ENCODE measurements around the gene TJAP1.
A peak's percentile ranks its signal among the peaks of the same experiment; 100 is the strongest.
"Not testable (repeated sequence)": the region's sequence is repeated elsewhere in the genome, so short reads cannot be mapped to it uniquely, and the experiment has no call there.

Gene TJAP1

DNA sequence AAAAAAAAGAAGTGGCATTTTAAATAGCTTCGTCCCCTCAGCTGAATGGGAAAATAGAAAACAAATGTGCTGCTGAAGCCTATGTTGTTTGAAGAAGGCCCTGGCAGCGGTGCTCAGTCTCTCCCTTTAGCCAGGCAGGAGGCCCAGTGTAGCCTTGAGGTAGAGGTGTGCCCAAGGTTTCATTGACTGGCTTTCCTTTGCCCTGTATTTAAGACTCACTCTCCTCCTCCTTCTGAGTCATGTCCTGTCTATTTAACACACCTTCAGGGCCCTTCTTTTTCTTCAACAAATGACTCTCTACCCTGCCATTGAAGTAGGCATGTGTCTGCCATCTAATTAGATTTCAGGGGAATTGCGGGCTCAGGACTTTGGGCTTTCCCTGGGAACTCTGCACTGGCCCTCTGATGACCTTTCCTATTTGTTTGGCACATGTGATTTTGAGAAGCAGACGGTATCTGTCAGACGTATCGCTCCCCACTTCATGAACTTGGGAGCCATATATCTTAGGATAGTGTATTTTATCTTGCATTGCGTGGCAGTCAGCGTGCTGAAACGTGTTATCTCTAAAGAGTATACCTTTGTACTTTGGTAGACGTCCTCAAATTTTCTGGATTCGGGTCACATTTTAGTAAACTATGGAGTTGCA, 4.3 kb downstream of the TJAP1 start:
- no peak for DNase-seq

DNA sequence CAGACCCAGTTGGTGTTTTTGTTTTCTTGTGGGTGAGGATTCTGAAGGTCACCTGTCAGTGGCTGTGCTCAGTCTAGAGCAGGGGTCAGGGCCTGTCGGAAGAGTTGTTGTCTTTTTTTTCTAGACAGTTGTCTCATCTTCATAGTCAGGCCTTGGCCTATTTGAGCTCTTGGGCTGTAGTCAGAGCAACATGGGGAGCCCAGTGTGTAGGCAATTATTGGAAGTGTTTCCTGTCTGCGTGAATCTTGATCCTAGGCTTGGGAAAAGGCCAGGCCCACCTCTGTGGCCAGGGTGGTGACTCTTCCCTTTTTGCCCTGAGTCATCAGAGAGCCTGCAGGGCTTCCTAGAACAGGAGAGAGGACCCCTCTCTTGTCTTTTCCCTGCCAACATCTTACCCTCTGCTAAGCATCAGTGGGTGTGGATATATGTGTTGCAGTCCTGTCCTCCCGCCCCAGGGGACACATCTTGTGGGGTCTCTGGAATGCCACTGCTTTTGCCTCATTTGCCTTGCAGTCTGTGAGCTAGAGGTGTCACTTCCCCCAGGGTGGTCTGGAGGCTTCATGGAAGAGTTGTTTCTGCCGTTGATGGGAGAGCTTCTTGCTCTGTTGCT, 11.4 kb downstream of the TJAP1 start:
- DNase-seq: no peak

DNA sequence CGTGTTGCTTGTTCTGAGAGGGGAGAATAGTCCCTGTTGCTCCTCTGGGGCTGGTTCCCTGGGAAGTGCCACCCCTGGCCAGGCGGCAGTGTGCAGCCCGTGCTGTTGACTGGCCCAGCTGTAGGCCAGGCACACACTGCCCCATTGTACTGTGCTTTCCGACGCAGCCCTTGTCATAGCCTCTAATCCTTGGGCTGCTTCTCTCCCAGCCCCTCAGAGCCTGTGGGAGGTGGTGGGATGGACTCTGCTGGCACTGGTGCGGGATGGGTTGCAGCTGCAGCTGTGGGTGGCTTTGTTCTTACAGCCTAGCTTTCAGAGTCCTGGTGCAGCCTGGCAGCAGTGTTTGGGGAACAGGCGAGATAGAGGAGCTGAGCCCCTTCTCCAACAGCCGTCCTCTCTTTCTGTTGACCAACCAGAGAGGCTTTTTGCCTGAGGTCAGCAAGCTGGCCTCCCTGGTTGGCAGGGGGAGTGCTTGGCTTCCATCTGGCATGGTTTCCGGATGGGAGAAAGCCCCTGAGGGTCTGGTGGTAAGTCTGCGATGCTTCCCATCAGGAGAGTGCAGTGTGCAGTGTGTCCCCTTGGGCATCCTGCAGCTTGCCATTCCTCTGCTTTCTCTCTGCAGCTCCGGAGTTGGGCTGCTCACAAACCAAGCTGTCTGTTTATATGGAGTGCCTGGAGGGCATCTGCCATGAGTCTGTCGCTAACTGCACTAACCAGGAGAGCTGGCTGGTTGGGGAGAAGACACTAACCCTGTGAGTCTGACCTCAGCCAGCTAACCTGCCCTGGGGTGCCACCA, 12.1 kb downstream of the TJAP1 start:
- DNase-seq: no peak

DNA sequence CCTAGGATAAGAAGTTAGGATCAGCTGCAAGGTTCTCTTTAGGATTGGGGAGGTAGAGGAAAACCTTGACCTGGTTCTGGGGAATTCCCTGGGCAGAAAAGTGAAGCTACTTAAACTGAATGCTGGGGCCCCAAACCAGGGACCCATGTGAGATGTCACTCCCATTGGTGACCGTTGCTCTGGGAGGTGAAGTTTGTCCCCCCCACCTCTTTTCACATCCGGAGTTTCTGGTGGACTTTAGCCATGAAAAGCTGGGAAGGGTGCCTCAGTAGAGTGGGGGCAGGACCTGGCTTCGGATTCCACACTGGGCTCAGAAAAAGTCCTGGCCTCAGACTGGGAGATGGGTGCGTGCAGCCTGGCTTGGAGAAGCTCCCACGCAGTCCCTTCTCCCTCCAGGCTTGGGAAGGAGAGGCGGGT, 13.2 kb downstream of the TJAP1 start:
- DNase-seq: no peak

DNA sequence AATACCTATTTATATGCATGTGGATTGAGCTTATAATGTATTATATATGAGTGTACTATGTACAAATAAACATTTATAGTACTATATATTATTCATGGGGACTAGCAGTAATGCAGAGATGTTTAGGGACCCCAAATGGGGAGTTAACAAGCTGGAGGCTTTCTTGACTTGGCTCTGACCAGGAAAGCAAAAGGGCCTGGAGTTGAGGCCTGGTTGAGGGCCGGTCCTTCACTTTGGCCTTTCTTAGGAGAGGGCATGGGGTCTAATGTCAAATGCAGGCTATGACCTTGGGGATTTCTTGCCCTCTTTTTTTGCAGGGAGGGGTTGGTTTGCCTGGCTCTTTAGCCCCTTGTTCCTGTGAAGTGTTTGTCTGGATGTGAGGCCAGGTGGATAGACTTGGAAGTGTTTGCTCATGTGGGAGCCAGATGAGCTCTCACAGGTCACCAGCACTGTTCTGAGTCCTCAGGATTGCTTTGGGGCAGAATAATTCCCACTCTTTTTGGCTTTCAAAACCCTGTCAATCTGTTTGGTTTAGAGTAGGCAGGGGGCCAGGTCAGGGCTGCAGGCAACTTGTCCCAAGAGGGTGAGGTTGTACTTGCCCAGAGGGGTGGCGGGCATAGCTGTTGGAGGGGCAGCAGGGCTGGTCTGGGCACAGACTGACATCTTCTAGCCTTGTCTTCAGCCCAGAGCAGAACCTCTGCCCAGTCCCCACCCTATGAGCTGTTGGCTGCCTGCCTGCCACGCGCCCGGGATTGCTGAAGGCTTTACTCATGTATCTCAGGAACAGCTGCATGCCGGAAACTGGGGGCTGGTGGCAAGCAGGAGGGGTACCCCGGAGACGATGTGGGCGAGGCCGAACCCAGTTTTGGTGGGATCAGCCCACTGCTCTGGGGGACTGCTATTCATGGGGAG, 14.6 kb downstream of the TJAP1 start:
- DNase-seq: no peak

DNA sequence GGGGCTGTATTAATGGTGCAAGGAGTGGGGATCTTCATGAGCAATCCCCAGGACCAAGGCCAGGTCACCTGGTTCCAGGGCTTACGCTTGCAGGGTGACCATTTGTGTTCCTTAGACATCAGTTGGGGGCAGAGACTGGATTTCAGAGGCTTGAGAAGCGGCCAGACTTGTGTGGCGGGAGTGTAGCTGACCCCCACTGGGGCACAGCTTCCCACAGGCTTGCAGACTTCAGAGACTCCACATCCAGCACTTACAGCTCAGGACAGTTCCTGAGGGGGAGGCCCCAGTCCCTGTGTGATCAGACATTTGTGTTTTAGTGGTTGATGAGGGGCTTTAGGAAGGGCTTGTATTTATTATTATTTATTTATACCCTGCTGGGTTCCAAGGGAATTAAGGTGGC, 15.3 kb downstream of the TJAP1 start:
- DNase-seq: no peak

DNA sequence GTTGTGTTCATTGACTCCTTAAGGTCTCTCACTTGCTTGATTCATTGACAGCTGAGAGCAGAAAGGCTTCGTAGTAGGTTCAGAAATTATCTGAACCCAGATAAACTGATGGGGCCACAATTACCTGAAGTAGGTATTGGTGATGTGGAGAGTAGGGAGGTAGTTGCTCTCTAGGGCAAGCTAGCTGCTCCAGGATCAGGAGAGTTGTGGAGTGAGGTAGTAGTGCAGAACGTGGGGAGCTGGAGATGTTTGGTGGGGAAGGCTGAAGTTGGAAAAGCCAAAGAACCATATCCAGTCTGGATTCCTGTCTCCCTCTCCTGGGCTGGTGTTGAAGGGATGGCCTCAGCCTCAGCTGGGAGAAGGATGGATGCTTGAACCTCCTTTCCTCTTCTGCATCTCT, 15.9 kb downstream of the TJAP1 start:
- no peak for DNase-seq

DNA sequence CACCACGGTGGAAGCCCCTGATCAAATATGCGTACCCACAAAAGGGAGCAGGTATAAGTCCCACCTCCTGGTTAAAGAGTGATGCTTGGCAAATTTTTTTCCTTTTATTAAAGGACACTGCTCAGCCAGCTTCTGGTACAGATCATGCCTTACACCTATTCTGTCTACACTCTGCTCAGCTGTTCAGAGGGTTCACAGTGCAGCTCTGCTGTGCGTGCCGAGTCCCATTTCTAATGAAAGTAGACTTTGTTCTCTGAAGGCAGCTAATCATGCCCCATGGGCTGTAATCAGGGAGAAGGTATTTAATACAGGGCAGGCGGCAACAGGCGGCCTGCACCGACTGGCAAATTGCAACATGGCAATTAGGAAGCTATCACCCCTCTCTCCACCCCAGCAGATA, 16.5 kb downstream of the TJAP1 start:
- DNase-seq: no peak

DNA sequence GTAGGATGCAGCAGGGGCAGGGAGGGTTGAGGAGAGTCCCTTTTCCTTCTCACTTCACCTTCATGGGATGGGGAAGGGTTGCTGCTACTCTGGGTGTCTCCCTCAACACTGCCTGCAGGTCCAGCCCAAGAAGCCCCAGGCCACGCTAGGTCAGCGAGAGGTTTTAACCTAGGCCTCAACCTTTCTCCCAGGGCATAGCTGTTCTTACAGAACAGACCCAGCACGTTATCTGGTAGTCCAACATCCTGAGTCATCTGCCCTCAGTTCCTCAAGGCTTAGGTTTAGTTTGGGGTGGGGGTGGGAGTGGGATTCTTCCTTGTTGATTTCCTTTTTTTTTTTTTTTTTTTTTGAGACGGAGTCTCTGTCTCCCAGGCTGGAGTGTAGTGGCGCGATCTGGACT, 17.0 kb downstream of the TJAP1 start:
- DNase-seq: no peak

DNA sequence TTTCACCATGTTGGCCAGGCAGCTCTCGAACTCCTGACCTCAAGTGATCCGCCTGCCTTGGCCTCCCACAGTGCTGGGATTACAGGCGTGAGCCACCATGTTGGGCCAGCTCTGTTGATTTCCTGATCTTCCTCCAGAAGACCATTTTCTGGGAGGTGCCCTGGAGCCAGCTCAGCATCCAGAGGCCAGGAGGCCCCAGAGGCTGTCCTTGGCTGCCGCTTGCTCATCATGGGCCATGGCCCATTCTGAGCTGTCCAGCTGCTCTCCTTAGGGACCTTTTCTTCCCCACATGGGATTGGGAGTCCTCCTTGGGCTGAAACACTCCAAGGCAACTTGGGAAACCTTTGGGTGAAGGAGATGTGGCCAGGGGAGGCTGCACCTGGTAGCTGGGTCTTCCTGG, 17.4 kb downstream of the TJAP1 start:
- no peak for DNase-seq

DNA sequence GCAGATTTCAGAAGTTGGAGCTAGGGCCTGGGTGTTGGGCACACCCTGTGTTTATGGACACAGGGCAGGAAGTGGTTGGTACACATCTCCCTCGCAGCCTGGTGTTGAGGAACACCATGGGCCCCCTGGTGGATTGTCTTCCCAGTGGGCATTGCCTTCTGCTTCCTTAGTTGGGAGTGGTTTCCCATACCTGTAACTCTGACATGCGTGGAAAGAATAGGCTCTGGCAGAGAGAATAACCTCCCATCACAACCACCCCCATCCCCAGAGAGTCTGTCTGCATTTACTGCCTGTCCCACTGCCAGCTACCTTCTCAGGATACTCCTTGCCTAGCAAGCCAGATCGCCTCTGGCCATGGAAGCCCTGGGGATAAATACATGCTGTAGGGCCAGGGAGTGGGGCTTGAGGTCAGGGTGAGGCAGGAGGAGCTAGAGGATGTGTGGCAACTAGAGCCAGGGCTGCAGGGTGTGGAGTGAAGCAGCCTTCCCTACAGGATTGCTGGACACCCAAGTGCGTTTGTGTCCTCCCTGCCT, 18.1 kb downstream of the TJAP1 start:
- DNase-seq: peak; percentile 16

DNA sequence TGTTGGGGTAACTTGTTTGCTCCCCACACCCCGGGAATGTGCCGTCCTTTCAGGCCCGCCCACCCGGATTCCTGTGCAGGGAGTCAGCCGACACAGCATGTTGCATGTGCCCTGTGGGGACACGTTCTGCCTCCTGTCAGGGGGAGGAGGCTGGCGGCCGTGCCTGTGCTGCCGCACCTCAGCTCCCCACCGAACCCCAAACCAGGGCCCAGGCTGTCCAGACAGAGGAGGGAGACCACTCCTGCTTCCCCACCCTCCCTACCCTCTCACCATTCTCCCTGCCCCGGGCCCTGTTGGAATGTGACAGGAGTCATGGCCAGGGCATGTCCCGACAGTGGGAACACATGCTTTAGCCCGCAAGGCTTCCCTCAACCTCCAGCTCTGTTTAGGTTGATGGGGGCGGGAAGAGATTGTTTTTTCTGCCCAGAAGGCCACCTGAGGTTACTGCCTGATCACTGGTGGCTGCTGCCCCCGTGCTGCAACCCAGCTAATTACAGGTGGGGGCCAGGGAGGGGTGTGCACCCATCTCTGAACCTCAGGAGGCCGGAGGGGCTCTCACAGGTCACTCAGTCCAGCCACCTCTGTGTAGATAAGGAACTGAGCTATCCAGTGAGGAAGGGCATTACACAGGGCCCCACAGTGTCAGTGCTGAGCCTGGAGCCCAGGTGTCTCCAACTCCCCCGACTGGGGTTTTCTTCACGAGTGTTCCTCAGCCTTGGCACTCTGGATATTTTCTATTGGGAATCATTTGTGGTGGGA, 19.2 kb downstream of the TJAP1 start:
- DNase-seq: no peak

DNA sequence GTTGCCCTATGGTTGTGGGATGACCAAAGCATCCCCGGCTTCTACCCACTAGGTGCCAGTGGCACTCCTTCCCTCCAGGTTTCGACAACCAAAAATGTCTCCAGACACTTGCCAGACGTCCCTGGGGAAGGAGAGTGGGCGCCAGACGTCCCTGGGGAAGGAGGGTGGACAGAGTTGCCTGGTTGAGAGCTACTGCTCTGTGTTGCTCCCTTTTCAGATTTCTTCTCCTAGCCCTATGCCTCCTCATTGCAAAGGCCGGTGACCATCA, 19.7 kb downstream of the TJAP1 start:
- DNase-seq: no peak

DNA sequence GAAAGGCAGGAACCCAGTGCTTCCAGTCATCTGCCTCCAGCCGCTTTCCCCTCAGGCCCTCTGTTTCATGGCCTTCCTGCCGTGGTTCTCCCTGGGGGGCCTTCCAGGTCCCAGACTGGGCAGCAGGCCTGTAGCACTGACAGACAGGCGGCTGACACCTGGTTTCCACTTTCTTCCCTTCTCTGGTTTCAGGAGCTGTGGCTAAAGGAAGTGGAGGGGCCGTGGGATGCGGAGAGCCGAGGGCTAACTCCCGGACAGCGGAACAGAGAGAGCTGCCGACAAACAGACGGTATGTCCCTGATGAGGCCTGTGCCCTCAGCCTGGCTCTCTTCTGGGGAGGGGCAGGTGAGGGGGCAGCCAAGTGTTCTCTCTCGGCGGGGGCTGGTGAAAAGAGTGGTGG, 20.3 kb downstream of the TJAP1 start:
- no peak for DNase-seq

DNA sequence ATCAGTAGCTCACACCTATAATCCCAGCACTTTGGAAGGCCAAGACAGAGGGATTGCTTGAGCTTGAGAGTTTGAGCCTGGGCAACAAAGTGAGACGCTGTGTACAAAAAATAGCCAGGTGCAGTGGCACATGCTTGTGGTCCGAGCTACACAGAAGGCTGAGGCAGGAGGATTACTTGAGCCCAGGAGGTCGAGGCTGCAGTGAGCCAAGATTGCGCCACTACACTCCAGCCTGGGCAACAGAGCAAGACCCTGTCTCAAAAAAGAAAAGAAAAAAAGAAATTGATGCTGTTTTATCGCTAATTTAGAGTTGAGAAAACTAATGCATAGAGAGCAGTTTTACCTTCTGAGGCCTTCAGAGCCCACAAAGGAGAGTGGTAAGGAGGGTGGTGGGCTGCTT, 20.9 kb downstream of the TJAP1 start:
- not testable (repeated sequence) for DNase-seq

DNA sequence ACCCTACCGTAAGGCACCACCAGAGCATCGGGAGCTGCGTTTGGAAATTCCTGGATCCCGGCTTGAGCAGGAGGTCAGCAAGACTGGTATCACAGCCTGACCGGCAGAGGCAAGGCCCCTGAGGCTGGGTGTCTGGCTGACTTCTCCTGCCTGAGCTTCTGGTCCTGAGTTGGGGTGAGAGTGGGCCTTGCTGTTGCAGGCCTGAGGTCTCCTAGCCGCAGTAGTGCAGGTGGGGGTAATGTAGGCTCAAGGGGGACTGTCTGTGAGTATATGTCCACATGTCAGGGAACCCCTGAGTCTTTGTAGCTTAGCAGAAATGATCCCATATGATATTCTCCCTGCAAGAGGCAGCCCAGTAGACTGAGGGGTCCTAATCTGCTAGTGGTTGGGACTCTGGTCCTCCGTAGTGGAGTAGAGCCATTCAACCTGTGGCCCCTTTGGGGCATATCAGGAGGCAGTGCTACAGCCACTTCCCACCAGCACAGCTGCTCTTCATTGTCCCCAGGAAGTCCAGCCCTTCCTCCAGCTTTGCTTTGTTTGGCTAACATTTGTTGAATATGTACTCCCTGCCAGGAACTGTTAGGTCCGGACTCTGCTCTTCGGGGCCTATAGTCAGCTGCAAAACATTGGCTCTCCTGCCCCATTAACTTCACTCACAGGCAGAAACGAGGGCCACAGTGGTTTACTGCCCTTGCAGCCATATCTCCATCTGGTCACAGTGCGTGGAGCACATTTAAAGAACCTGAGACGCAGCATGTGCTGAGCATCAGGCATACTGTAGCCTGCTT, 21.9 kb downstream of the TJAP1 start:
- DNase-seq: no peak

DNA sequence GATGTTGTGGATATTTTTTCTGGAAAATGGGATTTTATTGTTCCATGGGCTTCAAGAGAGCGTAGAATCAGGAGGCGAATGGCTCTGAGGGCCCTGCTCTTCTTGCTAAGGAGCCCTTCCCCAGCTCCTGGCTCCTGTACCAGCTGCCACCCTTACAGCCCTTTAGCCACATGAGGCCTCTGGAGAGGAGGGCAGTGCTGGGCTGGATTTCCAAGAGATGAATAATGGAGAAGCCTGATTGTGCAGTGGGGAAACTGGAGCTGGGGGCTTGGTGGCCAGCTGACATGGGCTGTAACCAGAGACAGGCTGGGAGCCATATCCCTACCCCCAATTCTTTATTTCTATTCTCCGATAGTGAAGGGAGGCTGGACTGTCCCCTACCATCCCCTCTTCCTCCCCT, 23.6 kb downstream of the TJAP1 start:
- no peak for DNase-seq

DNA sequence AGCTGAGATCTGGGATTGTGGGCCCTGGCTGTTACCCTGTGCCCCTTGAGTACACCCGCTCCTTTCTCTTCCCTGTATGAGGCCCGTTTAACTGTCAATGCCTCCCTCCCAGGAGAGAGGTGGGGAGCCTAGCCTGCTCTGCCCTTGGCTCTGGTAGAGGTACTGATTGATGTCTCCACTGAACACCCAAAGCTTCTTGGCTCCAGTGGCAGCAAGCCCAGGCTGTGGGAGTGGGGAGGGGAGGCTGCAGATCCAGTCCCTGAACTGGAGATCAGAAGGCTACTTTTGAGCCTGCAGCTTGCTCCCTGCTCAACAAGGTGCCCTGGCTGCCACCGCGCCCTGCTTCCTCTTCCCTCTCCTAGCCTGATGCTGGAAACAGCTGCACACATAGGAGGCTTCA, 25.3 kb downstream of the TJAP1 start:
- DNase-seq: no peak

DNA sequence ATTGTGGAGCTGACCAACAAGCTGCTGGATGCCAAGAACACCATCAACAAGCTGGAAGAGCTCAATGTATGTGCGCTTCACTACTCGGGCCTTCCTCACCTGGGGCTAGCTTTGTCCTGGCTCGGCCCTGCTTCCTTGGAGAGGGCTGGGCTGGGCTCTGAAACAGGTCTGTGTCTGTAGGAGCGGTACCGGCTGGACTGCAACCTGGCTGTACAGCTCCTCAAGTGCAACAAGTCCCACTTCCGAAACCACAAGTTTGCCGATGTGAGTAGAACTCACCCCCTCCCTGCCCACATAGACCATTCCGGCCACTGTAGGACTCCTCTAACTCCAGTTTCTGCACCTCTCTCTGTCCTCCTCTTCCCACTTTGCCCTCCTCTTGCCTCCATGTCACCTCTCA, 26.1 kb downstream of the TJAP1 start:
- DNase-seq: no peak

DNA sequence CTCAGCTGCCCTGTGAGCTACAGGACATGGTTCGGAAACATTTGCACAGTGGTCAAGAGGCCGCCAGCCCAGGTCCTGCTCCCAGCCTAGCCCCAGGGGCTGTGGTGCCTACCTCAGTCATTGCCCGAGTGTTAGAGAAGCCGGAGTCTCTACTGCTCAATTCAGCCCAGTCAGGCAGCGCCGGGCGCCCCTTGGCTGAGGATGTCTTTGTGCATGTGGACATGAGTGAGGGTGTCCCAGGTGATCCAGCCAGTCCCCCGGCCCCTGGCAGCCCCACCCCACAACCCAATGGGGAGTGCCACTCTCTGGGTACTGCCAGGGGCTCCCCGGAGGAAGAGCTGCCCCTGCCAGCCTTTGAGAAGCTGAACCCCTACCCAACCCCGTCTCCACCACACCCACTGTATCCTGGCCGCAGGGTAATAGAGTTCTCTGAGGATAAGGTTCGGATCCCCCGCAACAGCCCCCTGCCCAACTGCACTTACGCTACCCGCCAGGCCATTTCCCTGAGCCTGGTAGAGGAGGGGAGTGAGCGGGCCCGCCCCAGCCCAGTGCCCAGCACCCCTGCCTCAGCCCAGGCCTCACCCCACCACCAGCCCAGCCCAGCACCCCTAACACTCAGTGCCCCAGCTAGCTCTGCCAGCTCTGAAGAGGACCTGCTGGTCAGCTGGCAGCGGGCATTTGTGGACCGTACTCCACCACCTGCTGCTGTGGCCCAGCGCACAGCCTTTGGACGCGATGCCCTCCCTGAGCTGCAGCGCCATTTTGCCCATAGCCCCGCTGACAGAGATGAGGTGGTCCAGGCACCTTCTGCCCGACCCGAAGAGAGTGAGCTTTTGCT, 27.6 kb downstream of the TJAP1 start:
- no peak for DNase-seq

DNA sequence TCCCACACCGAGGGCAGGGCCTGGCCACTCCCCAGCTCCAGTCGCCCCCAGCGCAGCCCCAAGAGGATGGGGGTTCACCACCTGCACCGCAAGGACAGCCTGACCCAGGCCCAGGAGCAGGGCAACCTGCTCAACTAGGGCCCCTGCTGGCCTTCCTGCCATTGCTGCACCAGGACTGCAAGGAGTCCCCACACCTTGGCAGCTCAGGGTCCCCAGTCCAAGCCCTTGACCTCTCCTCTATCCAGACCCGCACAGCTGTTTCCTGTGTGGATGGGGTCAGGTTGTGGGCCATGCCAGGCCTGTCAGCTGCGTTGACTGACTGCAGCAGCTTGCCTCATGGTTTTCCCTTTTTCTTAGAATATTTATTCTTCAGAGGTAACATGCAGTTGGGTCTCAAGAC, 28.3 kb downstream of the TJAP1 start:
- no peak for DNase-seq

Data from activated effector memory CD4-positive, alpha-beta T cell treated with Interleukin-2 at 50 U/mL for 16 hours (primary cell).